Heart left ventricle (tissue), 16 donors: ENCODE data around the gene CSRNP2. TPM values are rescaled to one million over a fixed set of nuclear protein-coding genes. Genes with fewer than 3 reads are reported as not detected.

Source experiments
- ATAC-seq, 4 donors: fragments of 200-7000 bp; cut with Tn5 transposase; one replicate each; pipeline ENCODE4 v1.9.1; 2020 to 2022; ENCODE audit warnings: moderate library complexity in 4 of 4, mild to moderate bottlenecking in 3 of 4, moderate number of reproducible peaks in 1 of 4
- DNase-seq, 5 donors: peaks; one replicate each; pipeline ENCODE4 v3.0.0-alpha.2; 2020
- H3K27ac ChIP-seq, 12 donors: fragments of 200-600 bp; sonication (generic) in 4 of 12; one replicate each; pipeline versions ENCODE4 v1.5.0 to v1.8.0; 2016 to 2022; ENCODE audit warnings: mild to moderate bottlenecking in 2 of 12
- H3K27me3 ChIP-seq, 9 donors: fragments of 200-600 bp; sonication (generic) in 2 of 9; one replicate each; pipeline versions ENCODE4 v1.5.1 to v1.8.0; 2016 to 2022; ENCODE audit warnings: mild to moderate bottlenecking in 3 of 9
- H3K36me3 ChIP-seq, 9 donors: fragments of 200-600 bp; sonication (generic) in 2 of 9; one replicate each; pipeline versions ENCODE4 v1.5.0 to v1.8.0; 2018 to 2022; ENCODE audit warnings: mild to moderate bottlenecking in 2 of 9
- H3K4me1 ChIP-seq, 12 donors: fragments of 200-600 bp; sonication (generic) in 4 of 12; one replicate each; pipeline versions ENCODE4 v1.5.0 to v1.8.0; 2016 to 2022; ENCODE audit warnings: mild to moderate bottlenecking in 3 of 12
- H3K4me3 ChIP-seq, 12 donors: fragments of 200-600 bp; sonication (generic) in 4 of 12; one replicate each; pipeline versions ENCODE4 v1.5.0 to v1.8.0; 2017 to 2022; ENCODE audit warnings: mild to moderate bottlenecking in 9 of 12, moderate library complexity in 4 of 12
- H3K9me3 ChIP-seq, 12 donors: fragments of 200-600 bp; sonication (generic) in 4 of 12; one replicate each; pipeline versions ENCODE4 v1.5.0 to v1.8.0; 2016 to 2022; ENCODE audit warnings: mild to moderate bottlenecking in 1 of 12
- CTCF ChIP-seq, 12 donors: fragments of 200-600 bp; sonication (generic) in 4 of 12; IDR thresholded peaks; one replicate each; pipeline versions ENCODE4 v1.5.0 to v1.8.0; 2018 to 2022; ENCODE audit warnings: antibody characterized with exemption in 12 of 12, mild to moderate bottlenecking in 5 of 12
- POLR2A ChIP-seq, 2 donors: fragments of 450-650 bp; IDR thresholded peaks; one replicate each; pipeline ENCODE4 v1.6.1; 2017; ENCODE audit warnings: antibody characterized with exemption in 2 of 2, mild to moderate bottlenecking in 2 of 2, moderate library complexity in 2 of 2
- WGBS, 4 donors: extraction: QIAGEN DNeasy Blood & Tissue Kit in 2 of 4; methylation state at CpG; one replicate each; pipeline versions ENCODE4 v1.1.5 to v1.1.7; 2013 to 2018; 5-methylcytosine and 5-hydroxymethylcytosine counted together
- intact Hi-C, 10 donors: fragments of 100-400 bp; cut with DNase I; formaldehyde crosslinking; loops; one replicate each; pipeline versions ENCODE4 v1.11.1 to v1.14.2; 2022
- polyA plus RNA-seq, 2 donors: library from polyadenylated mRNA; stranded (reverse); fragments of 200-250 nt; gene quantifications; one replicate each; pipeline ENCODE4 v1.2.3, GENCODE V29; 2013
- total RNA-seq, 9 donors: library from RNA; depleted of rRNA in 2 of 9; stranded (reverse); fragments of >200 nt in 2 of 9; fragmentation: NEBNext Ultra II Directional in 3 of 9; extraction: Animal tissue kit (Norgen Biotek cat#: 25700) in 3 of 9; gene quantifications; one replicate each; pipeline versions ENCODE4 v1.1.0 to v1.2.4, GENCODE V29; 2016 to 2023
- donor health status: ischemic (EF 13 %, LVEDD 7.1; RV severe dilation, severe dysfunction).
- donor health status: healthy with polysubstance abuse.
- donor health status: DM: no; HTN: yes; CAD: no.
- donor health status: DM: no; HTN: no; CAD: no.
- donor health status: ischemic (EF 25% LVEDD 6.9; RV normal size, moderate dysfunction).
- donor health status: ischemic (EF 25% LVEDD 5.7; RV mildly dilated, moderate dysfunction).
- donor health status: healthy.
- donor health status: DM: yes; HTN: yes; CAD: no.
- donor health status: ischemic (EF 35%, LVEDD 5.7; RV mildly dilated, moderate dysfunction).
- donor health status: nonischemic (EF 11% LVEDD 7.7; RV severe dilation, severe dysfunction).
- donor health status: DM: yes; HTN: yes; CAD: no.
- donor health status: PGD.
- donor health status: ischemic (EF 29% LVEDD 5.4; RV normal size, mild dysfunction).
- donor health status: nonischemic (EF 23%, LVEDD 6.1; RV moderate dilation, normal function).

The CSRNP2 gene
- total and polyA plus RNA-seq, 11 donors = 10.0 to 25.7 (median 18.5) TPM

- H3K36me3 ChIP-seq = peaks cover 0 to 36% (median 20%) of the 10 kb centered on the region in 9 donors
- intact Hi-C loops = no loop called here
- no peaks in the 10 kb centered on the region for H3K9me3 ChIP-seq
- no peak for TF ChIP-seq POLR2A (IDR thresholded peaks at IDR 0.05)
- no peak for TF ChIP-seq CTCF (IDR thresholded peaks at IDR 0.05)
- H3K27me3 ChIP-seq = no peaks in the 10 kb centered on the region
- ATAC-seq = no peak
- H3K4me3 ChIP-seq = no peak overlapping the region
- H3K4me1 ChIP-seq = peaks cover 0 to 11% (median 2%) of the 10 kb centered on the region in 12 donors
- DNase-seq = no peak
- no peak overlapping the region for H3K27ac ChIP-seq
These were observed 39.4 kb upstream of the CSRNP2 start for GRCh38 chr12:51122844-51123243.

- Histone ChIP-seq H3K4me3 (no peak overlapping the region), H3K36me3 (peaks cover 0 to 61% (median 48%) of the 10 kb centered on the region in 9 donors), H3K27me3 (no peaks in the 10 kb centered on the region), H3K9me3 (no peaks in the 10 kb centered on the region), H3K4me1 (peaks cover 0 to 11% (median 0%) of the 10 kb centered on the region in 12 donors), H3K27ac (no peak overlapping the region)
- no peak for TF ChIP-seq POLR2A (IDR thresholded peaks at IDR 0.05)
- no peak for TF ChIP-seq CTCF (IDR thresholded peaks at IDR 0.05)
- intact Hi-C loops = no loop called here
- DNase-seq (no peak), ATAC-seq (no peak)
- whole genome bisulfite sequencing, 4 donors = 95 to 97% (median 96%) methylated on average over 3 of the region's 3 CpGs
These were observed 35.3 kb upstream of the CSRNP2 start for GRCh38 chr12:51118706-51119105.

GRCh38 chr12:51115533-51115932 lies 32.1 kb upstream of the CSRNP2 start:
- H3K4me3 ChIP-seq = no peak overlapping the region
- ATAC-seq (no peak), DNase-seq (no peak)
- intact Hi-C loops = no loop called here
- H3K27me3 ChIP-seq = no peaks in the 10 kb centered on the region
- H3K27ac ChIP-seq = no peak overlapping the region
- no peaks in the 10 kb centered on the region for H3K4me1 ChIP-seq
- peaks cover 0 to 88% (median 79%) of the 10 kb centered on the region in 9 donors for H3K36me3 ChIP-seq
- H3K9me3 ChIP-seq = no peaks in the 10 kb centered on the region
- no peak for TF ChIP-seq POLR2A (IDR thresholded peaks at IDR 0.05)

GRCh38 chr12:51108136-51108535 lies 24.7 kb upstream of the CSRNP2 start:
- ATAC-seq (no peak), DNase-seq (no peak)
- 85 to 94% (median 89%) methylated on average over 4 of the region's 4 CpGs for WGBS, 4 donors
- no peaks in the 10 kb centered on the region for H3K27me3 ChIP-seq
- no peak overlapping the region for H3K4me3 ChIP-seq
- intact Hi-C loops = no loop called here
- H3K9me3 ChIP-seq = no peaks in the 10 kb centered on the region
- H3K27ac ChIP-seq = no peak overlapping the region
- no peaks in the 10 kb centered on the region for H3K4me1 ChIP-seq
- TF ChIP-seq POLR2A (IDR thresholded peaks at IDR 0.05) (no peak), CTCF (IDR thresholded peaks at IDR 0.05) (no peak)
- peaks cover 0 to 99% (median 94%) of the 10 kb centered on the region in 9 donors for H3K36me3 ChIP-seq

- Histone ChIP-seq H3K4me1 (no peaks in the 10 kb centered on the region), H3K27me3 (no peaks in the 10 kb centered on the region), H3K27ac (no peak overlapping the region), H3K36me3 (peaks cover 0 to 99% (median 96%) of the 10 kb centered on the region in 9 donors), H3K9me3 (no peaks in the 10 kb centered on the region), H3K4me3 (no peak overlapping the region)
- DNase-seq (no peak), ATAC-seq (no peak)
- intact Hi-C loops = no loop called here
- no peak for TF ChIP-seq POLR2A (IDR thresholded peaks at IDR 0.05)
- TF ChIP-seq CTCF (IDR thresholded peaks at IDR 0.05) = no peak
These were observed 20.6 kb upstream of the CSRNP2 start for GRCh38 chr12:51103977-51104376.
